ENCODE measurements around the gene DCUN1D4. TPM values are rescaled to one million over a fixed set of nuclear protein-coding genes. Genes with fewer than 3 reads are reported as not detected.
"Not testable (repeated sequence)": the region's sequence is repeated elsewhere in the genome, so short reads cannot be mapped to it uniquely, and the experiment has no call there.

Gene DCUN1D4
- total and polyA plus RNA-seq, 12 donors, result 11.0 to 48.7 (median 37.0) TPM

GRCh38 chr4:51890760-51891159, 47.8 kb downstream of the DCUN1D4 start:
- H3K4me1 ChIP-seq, result peaks cover 0 to 17% (median 3%) of the 10 kb centered on the region in 9 donors
- intact Hi-C loops (cut with DNase I), result loop anchor here in 3 of 10 donors (5.0 to 10.0 kb wide), 3 partner anchors 43 to 137 kb away; no protein-coding TSS in a partner anchor
- TF ChIP-seq CTCF (IDR thresholded peaks at IDR 0.05), result no peak

GRCh38 chr4:51893402-51893801, 50.4 kb downstream of the DCUN1D4 start:
- Histone ChIP-seq H3K36me3 (peaks cover 0 to 68% (median 17%) of the 10 kb centered on the region in 9 donors), H3K4me1 (peaks cover 0 to 21% (median 3%) of the 10 kb centered on the region in 9 donors)
- DNase-seq, H3K4me3 ChIP-seq, H3K27me3 ChIP-seq, H3K27ac ChIP-seq, H3K9me3 ChIP-seq, ATAC-seq: not testable (repeated sequence)
- 96% methylated on average over 16 of the region's 16 CpGs for WGBS, 2 donors
- intact Hi-C loops (cut with DNase I), result loop anchor here in 3 of 10 donors (5.0 to 10.0 kb wide), 3 partner anchors 46 to 134 kb away; no protein-coding TSS in a partner anchor

More at GRCh38 chr4:51890760-51891159, 47.8 kb downstream of the DCUN1D4 start:
- ATAC-seq (no peak), DNase-seq (no peak)
- Histone ChIP-seq H3K4me3 (no peak overlapping the region), H3K9me3 (no peaks in the 10 kb centered on the region), H3K27me3 (no peaks in the 10 kb centered on the region), H3K27ac (no peak overlapping the region), H3K36me3 (peaks cover 0 to 83% (median 29%) of the 10 kb centered on the region in 9 donors)
- WGBS, 2 donors, result 94 to 97% methylated on average over 1 of the region's 1 CpG

GRCh38 chr4:51894059-51894645, 51.2 kb downstream of the DCUN1D4 start:
- Histone ChIP-seq H3K9me3 (no peaks in the 10 kb centered on the region), H3K36me3 (peaks cover 0 to 66% (median 17%) of the 10 kb centered on the region in 9 donors), H3K4me1 (peaks cover 0 to 21% (median 3%) of the 10 kb centered on the region in 9 donors), H3K27ac (no peak overlapping the region), H3K27me3 (no peaks in the 10 kb centered on the region), H3K4me3 (no peak overlapping the region)
- 94 to 98% methylated on average over 1 of the region's 1 CpG for WGBS, 2 donors
- no peak for TF ChIP-seq CTCF (IDR thresholded peaks at IDR 0.05)
- DNase-seq (no peak), ATAC-seq (no peak)
- intact Hi-C loops (cut with DNase I), result loop anchor here in 3 of 10 donors (5.0 to 10.0 kb wide), 3 partner anchors 47 to 133 kb away; no protein-coding TSS in a partner anchor

- DNase-seq (no peak), ATAC-seq (peak in 1 of 8 donors; percentile 34)
- H3K27me3 ChIP-seq, result no peaks in the 10 kb centered on the region
- no peaks in the 10 kb centered on the region for H3K9me3 ChIP-seq
- intact Hi-C loops (cut with DNase I), result loop anchor here in 8 of 10 donors (5.0 to 10.0 kb wide), 5 partner anchors 53 to 142 kb away; partner anchors contain the start of genes DCUN1D4 (in 1 of the 8), LRRC66 (in 1 of the 8) and SGCB (in 1 of the 8)
- no peak overlapping the region for H3K4me3 ChIP-seq
- H3K27ac ChIP-seq, result no peak overlapping the region
- H3K36me3 ChIP-seq, result peaks cover 0 to 70% (median 17%) of the 10 kb centered on the region in 9 donors
- H3K4me1 ChIP-seq, result peaks cover 0 to 25% (median 3%) of the 10 kb centered on the region in 9 donors
- WGBS, 2 donors, result 82 to 83% methylated on average over 3 of the region's 3 CpGs
- no peak for TF ChIP-seq CTCF (IDR thresholded peaks at IDR 0.05)
Observed at GRCh38 chr4:51895158-51895557, 52.2 kb downstream of the DCUN1D4 start.
